SK-N-SH (cell line): ENCODE data around the gene POLD2. TPM values are rescaled to one million over a fixed set of nuclear protein-coding genes. Genes with fewer than 3 reads are reported as not detected.

Experiments
- CTCF ChIA-PET: fragments of 300-600, 350-600 bp; formaldehyde crosslinking; extraction: SDS; loops from one replicate; lab custom pipeline; 2021; lab: Yijun Ruan, JAX
- POLR2A ChIA-PET: fragments of 350-600 bp; sonication (Branson Sonifier 250); formaldehyde crosslinking; extraction: SDS; loops from one replicate; lab custom pipeline; 2020; ENCODE audit warnings: antibody characterized with exemption, inconsistent platforms; lab: Yijun Ruan, JAX
- DNase-seq: peaks from one replicate; pipeline ENCODE4 v3.0.0; 2012
- H2AFZ ChIP-seq: fragments of 200-600 bp; sonication (generic); 2 replicates; pipeline ENCODE4 v1.8.1; 2016; ENCODE audit warnings: antibody characterized with exemption, mild to moderate bottlenecking, low read depth
- H3F3A ChIP-seq: fragments of 200-600 bp; sonication (generic); replicated peaks from 2 replicates; pipeline ENCODE3; 2016; ENCODE audit warnings: antibody characterized with exemption, mild to moderate bottlenecking; ENCODE audit not compliant: insufficient read depth
- H3K27ac ChIP-seq, 2 experiments: fragments of 200-500 bp in 1 of 2; fragments of 200-600 bp in 1 of 2; sonication (Bioruptor generic) in 1 of 2; sonication (generic), shearing (Covaris generic) in 1 of 2; 2 replicates each; pipeline versions ENCODE4 v1.5.1 to v1.6.1; 2014 to 2016; ENCODE audit warnings: low read depth in 2 of 2, inconsistent platforms in 1 of 2, low read length in 1 of 2, mild to moderate bottlenecking in 1 of 2, mixed read lengths in 1 of 2
- H3K27me3 ChIP-seq: fragments of 200-600 bp; sonication (generic), shearing (Covaris generic); 2 replicates; pipeline ENCODE4 v1.6.1; 2016; ENCODE audit warnings: mixed run types; ENCODE audit not compliant: insufficient read depth
- H3K36me3 ChIP-seq, 2 experiments: fragments of 200-500 bp in 1 of 2; fragments of 200-600 bp in 1 of 2; sonication (Bioruptor generic) in 1 of 2; sonication (generic) in 1 of 2; replicated peaks in 1 of 2; 2 replicates each; pipeline versions ENCODE3 to v1.5.1; 2014 to 2016; ENCODE audit warnings: low read length in 1 of 2, mild to moderate bottlenecking in 1 of 2; ENCODE audit not compliant: insufficient read depth in 2 of 2, control insufficient read depth in 1 of 2
- H3K4me1 ChIP-seq, 2 experiments: fragments of 200-500 bp in 1 of 2; fragments of 200-600 bp in 1 of 2; sonication (Bioruptor generic) in 1 of 2; sonication (generic), shearing (Covaris generic) in 1 of 2; 2 replicates each; pipeline versions ENCODE4 v1.5.1 to v1.6.1; 2014 to 2016; ENCODE audit warnings: low read depth in 1 of 2, low read length in 1 of 2, mixed run types in 1 of 2; ENCODE audit not compliant: insufficient read depth in 2 of 2, control insufficient read depth in 1 of 2
- H3K4me2 ChIP-seq: fragments of 200-600 bp; sonication (generic), shearing (Covaris generic); 2 replicates; pipeline ENCODE4 v1.6.1; 2017; ENCODE audit warnings: mixed run types
- H3K4me3 ChIP-seq, 2 experiments: fragments of 200-500 bp in 1 of 2; fragments of 200-600 bp in 1 of 2; sonication (Bioruptor generic) in 1 of 2; sonication (generic), shearing (Covaris generic) in 1 of 2; 2 replicates each; pipeline versions ENCODE4 v1.5.1 to v1.8.1; 2014 to 2016; ENCODE audit warnings: low read depth in 2 of 2, inconsistent platforms in 1 of 2, low read length in 1 of 2, mild to moderate bottlenecking in 1 of 2, mixed read lengths in 1 of 2, moderate library complexity in 1 of 2
- H3K79me2 ChIP-seq: fragments of 200-600 bp; sonication (generic); 2 replicates; pipeline ENCODE4 v1.8.1; 2017; ENCODE audit warnings: mild to moderate bottlenecking; ENCODE audit not compliant: insufficient read depth
- H3K9ac ChIP-seq: fragments of 200-600 bp; sonication (generic); 2 replicates; pipeline ENCODE4 v1.6.1; 2017; ENCODE audit warnings: mixed run types
- H3K9me2 ChIP-seq: fragments of 200-600 bp; sonication (generic); 2 replicates; pipeline ENCODE4 v1.6.1; 2017; ENCODE audit warnings: mixed run types
- H3K9me3 ChIP-seq: fragments of 200-600 bp; sonication (generic); 2 replicates; pipeline ENCODE4 v1.6.1; 2017; ENCODE audit warnings: mixed run types, mild to moderate bottlenecking, moderate library complexity
- H4K20me1 ChIP-seq: fragments of 200-600 bp; sonication (generic); 2 replicates; pipeline ENCODE4 v1.6.1; 2017; ENCODE audit warnings: mild to moderate bottlenecking, mixed run types; ENCODE audit not compliant: insufficient read depth
- ELF1 ChIP-seq: IDR thresholded peaks from 2 replicates; pipeline ENCODE4 v1.4.0; 2012
- EZH2phosphoT487 ChIP-seq: fragments of 200-600 bp; sonication (generic); IDR thresholded peaks from 2 replicates; pipeline ENCODE4 v1.6.1; 2017; ENCODE audit warnings: low read depth, mixed run types, mild to moderate bottlenecking, antibody characterized with exemption, moderate library complexity, borderline replicate concordance
- FOSL2 ChIP-seq: IDR thresholded peaks from 2 replicates; pipeline ENCODE4 v1.4.0; 2012; ENCODE audit warnings: low read depth, mild to moderate bottlenecking, moderate library complexity, borderline replicate concordance
- FOXJ3 ChIP-seq: sonication (generic); formaldehyde crosslinking; IDR thresholded peaks from 2 replicates; pipeline ENCODE4 v1.5.1; 2020; ENCODE audit warnings: mild to moderate bottlenecking, missing genetic modification reagents
- FOXM1 ChIP-seq: IDR thresholded peaks from 2 replicates; pipeline ENCODE4 v1.4.0; 2012; ENCODE audit warnings: low read depth, mild to moderate bottlenecking
- GATA2 ChIP-seq: sonication (generic); formaldehyde crosslinking; IDR thresholded peaks from 2 replicates; pipeline ENCODE4 v1.5.0; 2020; ENCODE audit warnings: mild to moderate bottlenecking, missing genetic modification reagents
- JUND ChIP-seq: IDR thresholded peaks from 2 replicates; pipeline ENCODE4 v1.4.0; 2012
- MEF2A ChIP-seq: IDR thresholded peaks from 2 replicates; pipeline ENCODE4 v1.4.0; 2012; ENCODE audit warnings: low read depth, borderline replicate concordance
- NFIC ChIP-seq: IDR thresholded peaks from 2 replicates; pipeline ENCODE4 v1.4.0; 2012; ENCODE audit warnings: borderline replicate concordance
- POLR2AphosphoS5 ChIP-seq: IDR thresholded peaks from 2 replicates; pipeline ENCODE4 v1.6.1; 2012; ENCODE audit warnings: low read depth, low read length
- RAD21 ChIP-seq: IDR thresholded peaks from 2 replicates; pipeline ENCODE4 v1.6.1; 2012; ENCODE audit warnings: mild to moderate bottlenecking, low read length
- RCOR1 ChIP-seq: fragments of 150-350 bp; IDR thresholded peaks from 2 replicates; pipeline ENCODE4 v1.6.1; 2017; ENCODE audit warnings: antibody characterized with exemption, low read length
- SIN3A ChIP-seq: IDR thresholded peaks from 2 replicates; pipeline ENCODE4 v1.6.1; 2012; ENCODE audit warnings: low read depth, mild to moderate bottlenecking, low read length, moderate library complexity, borderline replicate concordance
- SMC3 ChIP-seq: IDR thresholded peaks from 2 replicates; pipeline ENCODE4 v1.6.1; 2012; ENCODE audit warnings: low read depth, low read length, improper control_type of control experiment
- TAF1 ChIP-seq: IDR thresholded peaks from 2 replicates; pipeline ENCODE4 v1.6.1; 2012; ENCODE audit warnings: low read depth, mild to moderate bottlenecking, low read length, moderate library complexity, borderline replicate concordance
- TCF12 ChIP-seq: IDR thresholded peaks from 2 replicates; pipeline ENCODE4 v1.4.0; 2012
- TEAD4 ChIP-seq: IDR thresholded peaks from 2 replicates; pipeline ENCODE4 v1.4.0; 2012; ENCODE audit warnings: mild to moderate bottlenecking, borderline replicate concordance; ENCODE audit not compliant: insufficient read depth
- USF1 ChIP-seq: IDR thresholded peaks from 2 replicates; pipeline ENCODE4 v1.4.0; 2012; ENCODE audit warnings: low read depth, borderline replicate concordance
- USF2 ChIP-seq: fragments of 150-350 bp; IDR thresholded peaks from 2 replicates; pipeline ENCODE4 v1.6.1; 2017; ENCODE audit warnings: antibody characterized with exemption, low read length, low read depth, borderline replicate concordance
- YY1 ChIP-seq: IDR thresholded peaks from 2 replicates; pipeline ENCODE4 v1.4.0; 2012; ENCODE audit warnings: low read depth, mild to moderate bottlenecking
- ZBTB33 ChIP-seq: IDR thresholded peaks from 2 replicates; pipeline ENCODE4 v1.4.0; 2012; ENCODE audit warnings: low read depth, borderline replicate concordance
- WGBS: methylation state at CpG from one replicate; pipeline ENCODE4 v1.1.6; 2017; ENCODE audit warnings: low lambda C conversion rate; 5-methylcytosine and 5-hydroxymethylcytosine counted together
- polyA plus RNA-seq, 3 experiments: library from polyadenylated mRNA; depleted of rRNA; stranded (reverse); fragments of >200 nt; gene quantifications; 2 replicates each; pipeline ENCODE4 v1.2.3, GENCODE V29; 2012
- TF ChIP-seq, protein P1 (sequence below): IDR thresholded peaks from 2 replicates; pipeline ENCODE4; 2012
- TF ChIP-seq, protein P2 (sequence below): fragments of 200-600 bp; sonication (generic); IDR thresholded peaks from 2 replicates; pipeline ENCODE4 v1.6.1; 2017; ENCODE audit warnings: antibody characterized with exemption, mild to moderate bottlenecking, moderate library complexity

POLD2 gene
- polyA plus RNA-seq, 1 of the 3 experiments (the other 2 are of a cell fraction), result 194 TPM

DNA sequence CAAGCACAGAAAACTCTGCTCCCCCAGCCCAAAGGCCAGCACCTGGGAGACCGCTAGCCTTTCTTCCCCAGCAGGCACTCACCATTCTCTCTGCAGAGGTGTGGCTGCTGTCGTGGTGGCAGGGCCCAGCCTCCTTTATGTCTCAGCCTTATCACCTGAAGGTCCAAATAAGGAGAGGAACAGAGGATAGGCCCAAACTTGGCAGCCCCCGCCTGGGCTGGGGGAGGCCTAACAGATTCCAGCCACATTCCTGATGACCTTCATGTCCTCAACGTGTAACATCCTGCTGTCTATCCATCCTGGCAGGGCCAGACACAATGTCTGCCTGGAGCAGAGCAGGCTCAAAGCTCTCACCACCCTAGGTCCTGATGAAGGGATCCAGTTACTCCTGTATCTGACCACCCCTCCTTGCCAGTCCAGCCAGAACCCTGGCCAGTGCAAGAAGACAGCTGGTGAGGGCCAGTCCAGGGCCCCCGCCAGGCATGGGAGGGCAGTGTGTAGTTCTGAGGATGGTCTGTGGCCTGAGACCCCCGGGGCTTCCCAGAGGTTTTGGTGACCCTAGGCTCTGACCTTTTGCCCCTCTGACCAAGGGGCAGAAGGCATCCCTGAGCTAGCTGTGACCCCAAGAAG is 18.0 kb upstream of the POLD2 start, which contains the start of gene MYL7 (continued):
- TF ChIP-seq YY1 (no peak), SIN3A (no peak), TCF12 (no peak), MEF2A (no peak), FOSL2 (no peak), FOXJ3 (CRISPR knock-in tag) (no peak), POLR2AphosphoS5 (no peak), RCOR1 (no peak), RAD21 (no peak), TAF1 (no peak)
- TF ChIP-seq, protein P1, sequence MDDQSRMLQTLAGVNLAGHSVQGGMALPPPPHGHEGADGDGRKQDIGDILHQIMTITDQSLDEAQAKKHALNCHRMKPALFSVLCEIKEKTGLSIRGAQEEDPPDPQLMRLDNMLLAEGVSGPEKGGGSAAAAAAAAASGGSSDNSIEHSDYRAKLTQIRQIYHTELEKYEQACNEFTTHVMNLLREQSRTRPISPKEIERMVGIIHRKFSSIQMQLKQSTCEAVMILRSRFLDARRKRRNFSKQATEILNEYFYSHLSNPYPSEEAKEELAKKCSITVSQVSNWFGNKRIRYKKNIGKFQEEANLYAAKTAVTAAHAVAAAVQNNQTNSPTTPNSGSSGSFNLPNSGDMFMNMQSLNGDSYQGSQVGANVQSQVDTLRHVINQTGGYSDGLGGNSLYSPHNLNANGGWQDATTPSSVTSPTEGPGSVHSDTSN, result no peak

DNA sequence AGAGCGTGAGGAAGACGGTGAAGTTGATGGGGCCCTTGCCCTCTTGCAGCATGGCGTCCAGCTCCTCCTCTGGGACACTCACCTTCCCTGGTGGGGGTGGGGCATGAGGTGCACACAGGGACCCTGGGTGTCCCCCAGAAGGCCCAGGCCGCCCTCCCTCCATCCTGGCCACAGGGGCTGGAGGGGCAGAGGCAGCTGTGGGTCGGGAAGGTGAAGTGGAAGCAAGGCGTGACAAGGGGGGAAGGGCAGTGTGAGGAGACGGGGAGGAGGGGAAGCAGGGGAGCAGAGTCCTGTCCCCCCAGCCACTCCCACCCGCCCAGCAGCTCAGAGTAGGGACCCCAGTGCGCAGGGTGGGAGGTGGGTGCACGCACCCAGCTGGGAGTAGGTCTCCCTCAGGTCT is 17.0 kb upstream of the POLD2 start:
- Histone ChIP-seq H3K9me3 (no peaks in the 10 kb centered on the region), H3K36me3 (no peaks in the 10 kb centered on the region), H3K27ac (no peak overlapping the region), H3K4me1 (peaks cover 0 to 15% of the 10 kb centered on the region in 2 experiments; a peak in 1 of 4 replicates), H3K79me2 (no peaks in the 10 kb centered on the region), H3F3A (peaks cover 8% of the 10 kb centered on the region), H3K9me2 (no peaks in the 10 kb centered on the region), H3K9ac (no peak overlapping the region)
- CTCF ChIA-PET, result interaction anchor here (1.2 to 1.4 kb wide), 2 partner anchors 9 to 16 kb away, joined by 4 read pairs; no protein-coding TSS in a partner anchor
- no peak for TF ChIP-seq USF1
- TF ChIP-seq TAF1, result no peak
- TF ChIP-seq JUND, result no peak
- no peak for TF ChIP-seq USF2
- no peak for TF ChIP-seq RAD21
- TF ChIP-seq TEAD4, result no peak
- TF ChIP-seq ZBTB33, result no peak
- no peak for TF ChIP-seq TCF12
- TF ChIP-seq ELF1, result no peak
- no peak for TF ChIP-seq FOXM1
- no peak for TF ChIP-seq SMC3
- no peak for TF ChIP-seq NFIC
- TF ChIP-seq EZH2phosphoT487, result no peak
- TF ChIP-seq GATA2, result no peak
- TF ChIP-seq, protein P2, sequence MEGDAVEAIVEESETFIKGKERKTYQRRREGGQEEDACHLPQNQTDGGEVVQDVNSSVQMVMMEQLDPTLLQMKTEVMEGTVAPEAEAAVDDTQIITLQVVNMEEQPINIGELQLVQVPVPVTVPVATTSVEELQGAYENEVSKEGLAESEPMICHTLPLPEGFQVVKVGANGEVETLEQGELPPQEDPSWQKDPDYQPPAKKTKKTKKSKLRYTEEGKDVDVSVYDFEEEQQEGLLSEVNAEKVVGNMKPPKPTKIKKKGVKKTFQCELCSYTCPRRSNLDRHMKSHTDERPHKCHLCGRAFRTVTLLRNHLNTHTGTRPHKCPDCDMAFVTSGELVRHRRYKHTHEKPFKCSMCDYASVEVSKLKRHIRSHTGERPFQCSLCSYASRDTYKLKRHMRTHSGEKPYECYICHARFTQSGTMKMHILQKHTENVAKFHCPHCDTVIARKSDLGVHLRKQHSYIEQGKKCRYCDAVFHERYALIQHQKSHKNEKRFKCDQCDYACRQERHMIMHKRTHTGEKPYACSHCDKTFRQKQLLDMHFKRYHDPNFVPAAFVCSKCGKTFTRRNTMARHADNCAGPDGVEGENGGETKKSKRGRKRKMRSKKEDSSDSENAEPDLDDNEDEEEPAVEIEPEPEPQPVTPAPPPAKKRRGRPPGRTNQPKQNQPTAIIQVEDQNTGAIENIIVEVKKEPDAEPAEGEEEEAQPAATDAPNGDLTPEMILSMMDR, result no peak
- no peak for TF ChIP-seq YY1
- TF ChIP-seq, all 33 proteins: peak for 0
- DNase-seq, result no peak
- no peaks in the 10 kb centered on the region for H3K27me3 ChIP-seq
- POLR2A ChIA-PET, result interaction anchor here (1.5 kb wide), 1 partner anchor 17 kb away, joined by 4 read pairs; the partner anchor contains the start of gene POLD2
- no peak overlapping the region for H3K4me3 ChIP-seq
- H4K20me1 ChIP-seq, result no peaks in the 10 kb centered on the region
- no peak overlapping the region for H2AFZ ChIP-seq
- WGBS, result 70% methylated on average over 10 of the region's 10 CpGs
- H3K4me2 ChIP-seq, result no peak overlapping the region
